Ramos (cell line): ENCODE results near the gene KRTAP1-3.
"Not testable (repeated sequence)": the region's sequence is repeated elsewhere in the genome, so short reads cannot be mapped to it uniquely, and the experiment has no call there.

ENCODE experiments used
- in situ Hi-C: fragments of 300-500 bp; cut with MboI; formaldehyde crosslinking; loops from one replicate; pipeline ENCODE4 v1.14.3; 2022; ENCODE audit warnings: low sequenced_read_pairs; ENCODE audit not compliant: unreplicated experiment

Gene KRTAP1-3, protein sequence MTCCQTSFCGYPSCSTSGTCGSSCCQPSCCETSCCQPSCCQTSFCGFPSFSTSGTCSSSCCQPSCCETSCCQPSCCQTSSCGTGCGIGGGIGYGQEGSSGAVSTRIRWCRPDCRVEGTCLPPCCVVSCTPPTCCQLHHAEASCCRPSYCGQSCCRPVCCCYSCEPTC

DNA sequence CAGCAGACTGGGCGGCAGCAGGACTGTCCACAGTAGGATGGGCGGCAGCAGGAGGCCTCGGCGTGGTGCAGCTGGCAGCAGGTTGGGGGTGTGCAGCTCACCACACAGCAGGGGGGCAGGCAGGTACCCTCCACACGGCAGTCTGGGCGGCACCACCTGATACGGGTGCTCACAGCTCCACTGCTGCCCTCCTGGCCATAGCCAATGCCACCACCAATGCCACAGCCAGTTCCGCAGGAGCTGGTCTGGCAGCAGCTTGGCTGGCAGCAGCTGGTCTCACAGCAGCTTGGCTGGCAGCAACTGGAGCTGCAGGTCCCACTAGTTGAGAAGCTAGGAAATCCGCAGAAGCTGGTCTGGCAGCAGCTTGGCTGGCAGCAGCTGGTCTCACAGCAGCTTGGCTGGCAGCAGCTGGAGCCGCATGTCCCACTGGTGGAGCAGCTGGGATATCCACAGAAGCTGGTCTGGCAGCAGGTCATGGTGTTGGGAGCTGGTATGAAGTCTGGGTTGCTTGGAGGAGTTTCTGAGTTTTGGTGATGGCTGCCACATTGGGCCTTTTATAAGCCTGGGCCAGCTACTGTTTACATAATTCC is at the start of gene KRTAP1-3:
Gene KRTAP1-3, minus strand, starts transcription at position 529 of the 590 bp plus-strand sequence. Its CDS starts 53 bp downstream, at position 476.
- in situ Hi-C loops: not testable (repeated sequence)

DNA sequence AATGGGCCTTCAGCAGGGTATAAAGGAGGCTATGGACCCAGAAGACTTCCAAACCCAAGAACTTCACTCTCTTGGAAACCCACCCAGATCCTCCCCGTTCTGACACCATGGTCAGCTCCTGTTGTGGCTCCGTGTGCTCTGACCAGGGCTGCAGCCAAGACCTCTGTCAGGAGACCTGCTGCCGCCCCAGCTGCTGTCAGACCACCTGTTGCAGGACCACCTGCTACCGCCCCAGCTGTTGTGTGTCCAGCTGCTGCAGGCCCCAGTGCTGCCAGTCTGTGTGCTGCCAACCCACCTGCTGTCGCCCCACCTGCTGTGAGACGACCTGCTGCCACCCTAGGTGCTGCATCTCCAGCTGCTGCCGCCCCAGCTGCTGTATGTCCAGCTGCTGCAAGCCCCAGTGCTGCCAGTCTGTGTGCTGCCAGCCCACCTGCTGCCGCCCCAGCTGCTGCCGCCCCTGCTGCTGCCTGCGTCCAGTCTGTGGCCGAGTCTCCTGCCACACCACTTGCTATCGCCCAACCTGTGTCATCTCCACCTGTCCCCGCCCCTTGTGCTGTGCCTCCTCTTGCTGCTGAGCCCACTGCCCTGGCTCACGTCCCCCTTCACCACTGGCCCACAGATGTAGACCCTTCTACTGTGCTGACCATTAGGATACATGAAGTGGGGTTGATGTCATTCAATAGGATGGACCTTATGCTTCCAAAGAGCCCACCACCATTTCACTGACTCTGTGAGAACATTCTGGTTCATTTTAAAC is 49.6 kb upstream of the KRTAP1-3 start, which contains the start of gene KRTAP4-7:
Gene KRTAP4-7, plus strand, starts transcription at position 51 of the 757 bp plus-strand sequence. Its CDS starts 57 bp downstream, at position 108.
- in situ Hi-C loops: not testable (repeated sequence)

DNA sequence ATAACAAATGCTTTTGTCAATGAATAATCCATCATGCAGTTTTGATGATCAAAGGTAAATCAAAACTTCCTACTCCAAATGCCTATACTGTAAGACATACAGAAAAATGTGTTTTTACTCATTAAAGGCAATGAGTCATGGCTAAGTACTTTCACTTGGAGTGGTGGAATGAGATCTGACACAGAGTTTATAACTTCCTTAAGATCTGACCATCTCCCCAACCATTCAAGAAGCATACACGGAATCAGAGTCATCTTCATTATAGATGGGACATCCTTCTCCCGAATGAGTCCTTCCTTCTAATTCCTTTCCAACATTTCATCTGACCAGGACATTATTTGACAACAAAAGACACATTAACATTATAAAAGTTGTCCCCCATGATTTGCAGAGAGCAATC is 48.8 kb upstream of the KRTAP1-3 start:
- in situ Hi-C loops: not testable (repeated sequence)

DNA sequence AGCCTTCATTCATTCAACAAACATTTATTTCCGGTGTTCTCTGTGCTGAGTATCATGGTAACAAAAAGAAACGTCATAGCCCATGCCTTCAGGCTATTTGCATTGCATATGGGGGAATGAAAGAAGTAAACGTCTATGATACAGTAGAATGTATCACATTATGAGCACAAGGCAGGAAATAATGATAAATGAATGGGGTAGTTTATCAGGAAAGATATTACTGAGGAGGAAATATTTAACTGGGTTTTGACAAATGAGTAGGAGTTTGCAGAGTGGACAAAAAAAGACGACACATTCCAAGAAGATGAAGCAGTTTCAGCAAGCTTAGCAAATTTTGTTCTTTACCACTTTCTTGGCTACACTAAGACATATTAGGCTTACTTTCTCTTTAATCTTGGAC is 48.0 kb upstream of the KRTAP1-3 start:
- in situ Hi-C loops: no loop called here

DNA sequence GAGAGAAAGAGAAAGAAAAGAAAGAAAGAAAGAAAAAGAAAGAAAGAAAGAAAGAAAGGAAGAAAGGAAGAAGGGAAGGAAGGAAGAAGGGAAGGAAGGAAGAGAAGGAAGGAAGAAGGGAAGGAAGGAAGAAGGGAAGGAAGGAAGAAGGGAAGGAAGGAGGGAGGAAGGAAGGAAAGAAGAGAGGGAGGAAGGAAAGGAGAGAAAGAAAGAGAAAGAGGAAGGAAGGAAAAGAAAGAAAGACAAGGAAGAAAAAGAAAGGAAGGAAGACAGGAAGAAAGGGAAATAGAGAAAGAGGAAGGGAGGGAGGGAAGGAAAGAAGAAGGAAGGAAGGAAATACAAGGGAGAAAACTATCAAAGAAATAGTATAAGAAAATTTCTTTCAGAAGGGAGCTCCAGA is 42.1 kb upstream of the KRTAP1-3 start:
- in situ Hi-C loops: no loop called here

DNA sequence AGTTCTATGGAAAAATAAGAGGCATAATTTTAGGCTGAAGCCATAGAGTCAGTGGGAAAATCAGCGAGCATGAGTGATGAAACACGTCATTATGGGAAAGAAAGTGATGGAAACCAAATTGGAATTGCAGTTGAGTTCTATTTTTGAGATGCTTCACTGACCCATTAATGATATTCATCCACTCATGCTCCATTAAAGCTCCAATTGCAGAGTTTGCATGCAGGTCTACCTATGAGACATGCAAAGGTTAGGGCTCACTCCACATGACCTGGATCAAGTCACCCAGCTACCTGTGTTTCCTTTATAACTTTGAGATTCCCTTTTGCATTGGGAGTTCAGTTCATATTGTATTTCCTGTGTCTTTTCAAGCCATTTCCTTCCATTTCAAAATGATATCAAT is 39.0 kb upstream of the KRTAP1-3 start:
- in situ Hi-C loops: no loop called here

DNA sequence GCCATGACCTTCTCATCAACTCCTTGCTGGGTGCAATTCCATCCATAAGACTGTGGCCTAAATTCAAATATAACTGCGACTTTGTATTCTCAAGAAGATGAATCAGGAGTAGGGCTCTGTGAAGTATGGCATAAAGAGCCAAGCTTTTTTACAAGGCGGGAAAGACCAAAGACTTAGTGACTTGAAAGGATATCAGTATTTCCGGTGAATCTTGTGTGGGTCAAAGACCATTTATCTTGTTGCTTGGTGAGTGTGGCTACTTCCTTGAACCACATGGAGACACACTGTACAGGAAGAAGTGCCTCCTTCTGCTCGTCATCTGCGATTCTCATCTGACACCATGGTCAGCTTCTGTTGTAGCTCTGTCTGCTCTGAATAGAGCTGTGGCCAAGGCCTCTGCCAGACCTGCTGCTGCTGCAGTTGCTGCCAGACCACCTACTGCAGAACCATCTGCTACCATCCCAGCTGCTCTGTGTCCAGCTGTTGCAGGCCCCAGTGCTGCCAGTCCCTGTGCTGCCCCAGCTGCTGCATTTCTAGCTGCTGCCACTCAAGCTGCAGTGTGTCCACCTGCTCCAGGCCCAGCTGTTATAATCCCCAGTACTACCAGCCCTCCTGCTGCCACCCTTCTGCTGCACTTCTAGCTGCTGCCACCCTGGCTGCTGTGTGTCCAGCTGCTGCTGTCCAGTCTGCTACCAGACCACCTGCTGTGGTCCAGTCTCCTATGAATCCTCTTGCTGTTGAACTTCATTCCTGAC is 37.1 kb upstream of the KRTAP1-3 start:
- in situ Hi-C loops: no loop called here

DNA sequence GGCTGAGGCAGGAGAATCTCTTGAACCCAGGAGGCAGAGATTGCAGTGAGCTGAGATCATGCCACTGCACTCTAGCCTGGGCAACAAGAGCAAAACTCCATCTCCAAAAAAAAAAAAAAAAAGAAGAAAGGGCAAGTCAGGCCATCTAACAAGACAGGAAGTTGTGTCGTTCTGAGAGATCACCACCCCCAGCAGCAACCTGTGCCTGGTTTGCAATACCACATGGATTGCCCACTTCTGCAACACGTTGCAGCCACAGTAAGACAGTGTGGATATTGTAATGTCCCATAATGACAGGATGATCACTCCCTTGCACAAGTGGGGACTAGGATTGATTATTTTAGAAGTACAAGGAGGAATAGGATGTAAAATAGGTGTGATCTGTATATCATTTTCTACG is 34.4 kb upstream of the KRTAP1-3 start:
- in situ Hi-C loops: no loop called here

DNA sequence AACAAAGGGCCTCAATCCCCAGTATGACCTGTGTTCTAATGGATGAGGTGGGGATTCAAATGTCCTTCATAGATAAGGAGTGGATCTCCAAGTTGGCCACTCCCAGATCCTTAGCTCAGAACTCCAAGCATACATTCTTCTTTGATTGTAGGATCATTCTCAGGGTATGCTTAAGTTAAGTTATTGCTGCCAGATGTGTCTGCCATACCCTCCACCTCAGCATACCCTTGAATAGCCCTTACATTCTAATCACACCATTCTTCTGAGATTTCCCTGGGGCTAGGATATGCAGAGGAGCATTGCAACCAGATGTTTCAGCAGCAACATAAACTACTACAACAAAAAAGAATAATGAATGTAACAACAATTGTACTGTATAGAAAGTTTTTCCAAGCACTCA is 32.6 kb upstream of the KRTAP1-3 start:
- in situ Hi-C loops: no loop called here

DNA sequence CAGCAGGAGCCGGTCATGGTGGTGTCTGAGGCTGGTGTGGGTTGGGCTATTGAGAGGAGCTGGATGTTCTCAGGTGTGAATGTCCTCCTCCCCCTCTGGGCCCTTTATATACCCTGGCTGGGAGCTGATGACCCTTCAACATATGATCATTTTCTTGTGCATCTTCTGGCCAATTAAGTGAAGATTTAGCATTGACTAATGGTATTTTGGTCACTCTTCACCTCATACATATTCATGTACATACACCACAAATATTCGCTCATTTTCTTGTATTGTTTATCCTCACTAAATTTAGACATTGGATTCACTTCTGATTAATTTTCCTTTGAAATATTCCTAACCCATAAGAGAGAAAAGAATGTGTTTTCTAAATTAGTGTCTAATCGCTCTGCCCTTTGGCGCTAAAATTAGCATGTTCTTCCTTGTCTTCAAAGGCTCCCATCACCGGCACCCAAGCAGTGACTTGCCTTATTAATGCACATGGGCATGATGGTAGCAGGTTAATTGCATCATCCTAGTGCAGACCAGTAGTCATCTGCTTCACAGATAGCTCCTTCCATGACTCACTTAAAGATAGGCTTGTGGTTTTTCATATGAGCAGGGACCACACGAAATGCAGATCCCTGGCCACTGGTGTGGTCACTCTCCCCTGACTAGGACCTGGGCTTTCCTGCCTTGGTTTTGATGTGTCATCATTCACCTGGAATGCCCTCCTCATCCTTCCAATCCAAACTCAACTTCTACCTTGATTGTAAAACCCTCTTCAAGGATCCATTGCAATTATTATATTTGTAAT is 31.4 kb upstream of the KRTAP1-3 start, which contains the start of gene KRTAP2-4:
Gene KRTAP2-4, minus strand, starts transcription at position 51 of the 796 bp plus-strand sequence. Its CDS starts 34 bp downstream, at position 17.
- in situ Hi-C loops: no loop called here

DNA sequence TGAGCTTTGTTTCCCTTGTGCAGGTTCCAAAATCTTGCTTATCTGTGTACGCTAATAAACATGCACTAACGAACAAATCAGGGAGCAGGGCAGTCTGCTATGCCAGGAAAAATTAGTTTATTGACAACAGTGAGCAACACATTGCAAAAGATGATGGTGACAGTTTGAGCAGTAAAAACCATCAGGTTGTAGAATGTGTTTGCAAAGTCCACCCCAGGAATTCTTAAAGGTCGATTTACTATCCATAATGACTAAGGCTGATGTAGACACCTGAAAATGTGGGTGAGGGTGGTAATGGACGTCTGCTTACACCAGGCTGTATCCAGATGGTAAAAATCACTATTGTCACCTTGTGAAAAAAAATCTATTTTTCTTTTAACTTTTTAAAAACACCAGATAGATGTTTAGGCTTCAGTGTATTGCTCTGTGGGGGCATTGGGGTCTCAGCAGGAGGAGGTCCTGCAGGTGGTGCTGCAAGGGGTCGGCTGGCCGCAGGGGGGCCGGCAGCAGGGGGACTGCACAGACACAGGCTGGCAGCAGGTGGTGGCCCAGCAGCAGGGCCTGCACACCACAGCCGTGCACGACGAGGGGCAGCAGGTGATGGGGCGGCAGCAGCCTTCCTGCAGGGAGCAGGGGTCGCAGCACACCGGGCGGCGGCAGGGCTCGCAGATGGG is 30.5 kb upstream of the KRTAP1-3 start:
- in situ Hi-C loops: not testable (repeated sequence)

DNA sequence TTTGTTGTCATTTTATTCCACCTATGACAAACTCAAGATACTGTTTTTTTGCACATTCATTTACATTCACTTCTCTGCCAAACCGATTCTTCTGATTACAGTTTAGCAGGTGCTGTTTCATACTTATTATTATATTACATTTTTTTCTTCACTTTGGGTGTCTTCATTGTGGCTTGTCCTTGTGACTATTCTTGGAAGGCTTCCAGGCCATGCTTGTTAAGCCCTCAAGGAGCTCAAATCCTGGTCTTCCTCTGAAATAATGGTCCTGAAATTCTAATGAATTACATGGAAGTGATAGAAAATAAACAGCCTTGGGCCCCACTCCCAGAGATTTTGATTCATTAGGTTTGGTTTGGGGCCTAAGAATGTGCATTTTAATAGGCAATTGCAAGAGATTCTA is 29.6 kb upstream of the KRTAP1-3 start:
- in situ Hi-C loops: no loop called here

DNA sequence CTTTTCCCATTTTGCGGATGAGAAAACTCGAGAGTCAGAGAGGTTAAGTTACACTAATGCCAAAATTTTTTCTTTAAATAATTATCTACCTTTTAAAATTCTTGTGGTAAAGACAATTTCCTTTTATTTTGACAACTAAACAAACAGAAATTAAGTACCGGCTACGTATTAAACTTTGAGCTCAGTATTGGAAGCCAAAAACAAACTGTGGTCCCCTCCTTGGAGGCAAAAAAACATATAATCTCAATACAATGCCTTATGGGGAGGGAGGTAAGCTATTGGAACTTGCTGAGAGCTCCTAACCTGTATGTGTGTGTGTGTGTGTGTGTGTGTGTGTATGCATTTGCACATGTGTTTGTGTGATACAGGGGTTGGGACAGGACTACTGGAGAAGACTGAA is 28.8 kb upstream of the KRTAP1-3 start:
- in situ Hi-C loops: no loop called here

DNA sequence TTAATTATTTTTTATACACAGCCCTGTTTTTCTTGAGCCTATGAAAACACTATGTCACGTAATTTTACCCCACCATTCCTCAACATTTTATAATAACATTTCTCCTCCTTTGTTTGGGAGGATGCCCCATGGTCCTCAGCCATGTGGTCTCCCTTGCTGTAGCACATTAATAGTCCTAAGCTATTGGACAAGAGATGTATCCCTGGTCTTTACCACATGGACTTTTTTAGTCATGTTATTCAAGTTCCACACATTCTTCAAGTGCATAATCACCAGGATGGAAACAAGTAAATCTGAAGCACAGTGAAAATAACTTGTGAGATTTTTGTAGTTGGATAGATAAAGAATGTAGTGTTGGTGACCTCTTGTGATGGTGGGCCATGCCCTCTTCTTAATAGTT is 27.3 kb upstream of the KRTAP1-3 start:
- in situ Hi-C loops: no loop called here

DNA sequence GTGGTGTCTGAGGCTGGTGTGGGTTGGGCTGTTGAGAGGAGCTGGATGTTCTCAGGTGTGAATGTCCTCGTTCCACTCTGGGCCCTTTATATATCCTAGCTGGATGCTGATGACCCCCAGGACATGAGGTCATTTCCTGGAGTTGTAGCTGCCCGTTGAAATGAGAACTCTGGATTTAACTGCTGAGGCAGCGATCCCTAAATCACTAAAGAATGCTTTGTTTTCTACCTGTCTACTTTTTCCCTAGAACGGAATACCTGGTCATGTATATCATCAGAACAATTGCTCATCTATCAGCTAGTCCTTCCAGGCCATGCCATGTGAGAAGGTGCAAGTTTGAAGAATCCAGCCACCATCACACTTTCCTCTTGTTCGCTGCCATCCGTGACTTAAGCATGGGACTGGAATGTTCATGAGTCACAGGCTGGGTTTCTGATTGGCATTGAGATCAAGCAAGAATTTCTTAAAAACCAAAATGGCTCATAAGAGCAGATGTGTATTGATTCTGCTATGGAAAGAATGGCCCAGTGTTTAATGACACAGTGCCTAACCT is 25.5 kb upstream of the KRTAP1-3 start, which contains the start of gene KRTAP2-3:
Gene KRTAP2-3, minus strand, starts transcription at position 63 of the 553 bp plus-strand sequence. CDS start 64 bp downstream, outside the sequence.
- in situ Hi-C loops: no loop called here

DNA sequence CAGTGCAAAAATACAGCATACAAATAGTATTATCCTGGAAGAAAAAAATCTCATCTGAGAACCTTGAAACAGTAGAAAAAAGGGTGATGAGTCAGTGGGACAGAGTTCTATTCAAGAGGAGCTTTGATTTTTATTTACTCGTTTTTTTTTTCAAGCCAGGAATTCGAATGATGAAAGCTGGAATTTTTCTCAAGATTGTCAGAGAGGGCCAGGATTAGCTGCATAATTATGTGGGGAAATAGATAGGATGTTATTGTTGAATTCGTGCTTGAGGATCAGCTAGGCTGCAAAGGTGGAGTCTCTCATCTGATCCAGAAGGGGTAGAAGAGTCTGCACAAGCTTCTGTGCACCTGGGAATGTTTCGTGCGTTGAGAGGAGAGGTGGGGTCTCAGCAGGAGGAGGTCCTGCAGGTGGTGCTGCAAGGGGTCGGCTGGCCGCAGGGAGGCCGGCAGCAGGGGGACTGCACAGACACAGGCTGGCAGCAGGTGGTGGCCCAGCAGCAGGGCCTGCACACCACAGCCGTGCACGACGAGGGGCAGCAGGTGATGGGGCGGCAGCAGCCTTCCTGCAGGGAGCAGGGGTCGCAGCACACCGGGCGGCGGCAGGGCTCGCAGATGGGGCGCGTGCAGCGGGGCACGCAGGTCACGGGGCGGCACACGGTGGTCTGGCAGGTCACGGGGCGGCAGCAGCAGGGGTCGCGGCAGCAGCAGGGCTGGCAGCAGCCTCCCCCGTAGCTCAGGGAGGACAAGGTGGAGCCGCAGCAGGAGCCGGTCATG is 24.8 kb upstream of the KRTAP1-3 start:
- in situ Hi-C loops: not testable (repeated sequence)

DNA sequence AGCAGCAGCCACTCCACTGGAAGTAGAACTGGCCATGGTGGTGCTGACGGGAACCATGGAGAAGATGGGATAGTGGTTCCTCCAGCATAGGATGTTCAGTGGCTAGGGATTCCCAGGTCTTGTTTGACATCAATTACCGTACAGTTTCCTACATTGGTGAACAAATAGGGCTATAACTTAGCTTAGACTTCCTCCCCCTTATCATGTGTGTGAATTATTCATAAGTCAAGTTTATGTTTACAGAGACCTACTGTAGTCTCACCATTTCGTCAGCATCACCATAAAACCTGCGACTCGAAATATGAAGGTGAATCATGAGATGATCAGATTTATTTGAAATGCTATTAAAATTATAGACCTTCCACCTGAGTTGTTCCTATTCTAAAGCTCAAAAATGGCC is 24.1 kb upstream of the KRTAP1-3 start:
- in situ Hi-C loops: no loop called here

DNA sequence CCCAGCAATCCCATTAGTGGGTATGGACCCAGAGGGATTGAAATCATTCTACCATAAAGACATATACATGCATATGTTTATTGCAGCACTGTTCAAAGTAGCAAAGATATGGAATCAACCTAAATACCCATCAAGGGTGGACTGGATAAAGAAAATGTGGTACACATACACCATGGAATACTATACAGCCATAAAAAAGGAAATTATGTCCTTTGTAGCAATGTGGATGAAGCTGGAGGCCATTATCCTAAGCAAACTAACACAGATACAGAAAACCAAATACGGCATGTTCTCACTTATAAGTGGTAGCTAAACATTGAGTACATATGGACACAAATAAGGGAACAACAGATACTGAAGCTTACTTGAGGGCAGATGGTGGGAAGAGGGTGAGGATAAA is 22.9 kb upstream of the KRTAP1-3 start:
- in situ Hi-C loops: no loop called here
